ENCODE results near the gene MEI1.

The MEI1 gene

DNA sequence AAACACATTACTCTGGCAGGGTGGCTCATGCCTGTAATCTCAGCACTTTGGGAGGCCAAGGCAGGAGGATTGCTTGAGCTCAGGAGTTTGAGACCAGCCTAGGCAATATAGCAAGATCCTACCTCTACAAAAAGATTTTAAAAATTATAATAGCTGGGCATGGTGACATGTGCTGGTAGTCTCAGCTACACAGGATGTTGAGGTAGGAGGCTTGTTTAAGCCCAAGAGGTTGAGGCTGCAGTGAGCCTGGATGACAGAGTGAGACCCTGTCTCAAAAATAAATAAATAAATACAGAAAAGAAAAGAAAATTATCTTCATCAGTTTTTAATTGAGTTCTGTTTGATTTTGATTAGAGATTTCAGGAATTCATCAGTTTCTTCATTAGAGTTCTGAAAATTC is 106.3 kb downstream of the MEI1 start:
- no peak overlapping the region for H2AFZ ChIP-seq (ENCODE audit: low read depth)
- peaks cover 11% of the 10 kb centered on the region for H3K4me1 ChIP-seq (ENCODE audit: low read depth, poor library complexity, severe bottlenecking)
- no peaks in the 10 kb centered on the region for H3K36me3 ChIP-seq (ENCODE audit: insufficient read depth)
- no peak overlapping the region for H3K27ac ChIP-seq
- no peaks in the 10 kb centered on the region for H4K20me1 ChIP-seq (ENCODE audit: insufficient read depth)
- H3K4me3 ChIP-seq (IDR thresholded peaks at IDR 0.05; ENCODE audit: insufficient read depth, low read depth, low read length) = no peak overlapping the region
- no peaks in the 10 kb centered on the region for H3K27me3 ChIP-seq (ENCODE audit: insufficient read depth, low read depth)
- H3K9ac ChIP-seq = no peak overlapping the region
- peaks cover 33% of the 10 kb centered on the region; the same call in 1 of the 2 replicates for H3K79me2 ChIP-seq (ENCODE audit: insufficient read depth, low read depth)
- TF ChIP-seq, protein P1, sequence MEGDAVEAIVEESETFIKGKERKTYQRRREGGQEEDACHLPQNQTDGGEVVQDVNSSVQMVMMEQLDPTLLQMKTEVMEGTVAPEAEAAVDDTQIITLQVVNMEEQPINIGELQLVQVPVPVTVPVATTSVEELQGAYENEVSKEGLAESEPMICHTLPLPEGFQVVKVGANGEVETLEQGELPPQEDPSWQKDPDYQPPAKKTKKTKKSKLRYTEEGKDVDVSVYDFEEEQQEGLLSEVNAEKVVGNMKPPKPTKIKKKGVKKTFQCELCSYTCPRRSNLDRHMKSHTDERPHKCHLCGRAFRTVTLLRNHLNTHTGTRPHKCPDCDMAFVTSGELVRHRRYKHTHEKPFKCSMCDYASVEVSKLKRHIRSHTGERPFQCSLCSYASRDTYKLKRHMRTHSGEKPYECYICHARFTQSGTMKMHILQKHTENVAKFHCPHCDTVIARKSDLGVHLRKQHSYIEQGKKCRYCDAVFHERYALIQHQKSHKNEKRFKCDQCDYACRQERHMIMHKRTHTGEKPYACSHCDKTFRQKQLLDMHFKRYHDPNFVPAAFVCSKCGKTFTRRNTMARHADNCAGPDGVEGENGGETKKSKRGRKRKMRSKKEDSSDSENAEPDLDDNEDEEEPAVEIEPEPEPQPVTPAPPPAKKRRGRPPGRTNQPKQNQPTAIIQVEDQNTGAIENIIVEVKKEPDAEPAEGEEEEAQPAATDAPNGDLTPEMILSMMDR (conservative IDR thresholded peaks at IDR 0.05; ENCODE audit: low read depth, low read length) = no peak
- H3K4me2 ChIP-seq = no peak overlapping the region

DNA sequence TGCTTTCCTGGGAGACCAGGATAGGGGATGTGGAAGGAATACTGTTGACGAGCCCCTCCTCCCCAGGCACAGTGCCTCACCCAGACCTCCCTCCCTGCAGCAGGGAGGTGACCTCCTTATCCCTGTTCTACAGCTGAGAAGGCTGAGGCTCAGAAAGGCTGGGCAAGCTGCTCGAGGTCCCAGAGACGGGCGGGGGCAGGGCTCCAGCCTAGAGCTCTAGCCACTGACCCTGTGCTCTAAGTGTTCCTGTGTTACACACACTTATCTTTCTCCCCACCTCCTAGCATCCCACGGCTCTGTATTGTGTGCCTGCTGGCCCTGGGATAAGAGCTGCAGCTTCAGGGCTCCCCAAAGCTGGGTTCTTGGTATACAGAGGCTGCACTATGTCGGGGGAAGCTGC is 109.1 kb downstream of the MEI1 start:
- Histone ChIP-seq H4K20me1 (ENCODE audit: insufficient read depth) (no peaks in the 10 kb centered on the region), H3K9ac (no peak overlapping the region), H3K79me2 (ENCODE audit: insufficient read depth, low read depth) (peaks cover 8% of the 10 kb centered on the region; the same call in 1 of the 2 replicates), H3K27ac (no peak overlapping the region), H3K27me3 (ENCODE audit: insufficient read depth, low read depth) (no peaks in the 10 kb centered on the region), H3K36me3 (ENCODE audit: insufficient read depth) (no peaks in the 10 kb centered on the region), H2AFZ (ENCODE audit: low read depth) (no peak overlapping the region), H3K4me3 (IDR thresholded peaks at IDR 0.05; ENCODE audit: insufficient read depth, low read depth, low read length) (no peak overlapping the region), H3K4me1 (ENCODE audit: low read depth, poor library complexity, severe bottlenecking) (no peaks in the 10 kb centered on the region), H3K4me2 (no peak overlapping the region)
- TF ChIP-seq, protein P1 (conservative IDR thresholded peaks at IDR 0.05; ENCODE audit: low read depth, low read length) = no peak

DNA sequence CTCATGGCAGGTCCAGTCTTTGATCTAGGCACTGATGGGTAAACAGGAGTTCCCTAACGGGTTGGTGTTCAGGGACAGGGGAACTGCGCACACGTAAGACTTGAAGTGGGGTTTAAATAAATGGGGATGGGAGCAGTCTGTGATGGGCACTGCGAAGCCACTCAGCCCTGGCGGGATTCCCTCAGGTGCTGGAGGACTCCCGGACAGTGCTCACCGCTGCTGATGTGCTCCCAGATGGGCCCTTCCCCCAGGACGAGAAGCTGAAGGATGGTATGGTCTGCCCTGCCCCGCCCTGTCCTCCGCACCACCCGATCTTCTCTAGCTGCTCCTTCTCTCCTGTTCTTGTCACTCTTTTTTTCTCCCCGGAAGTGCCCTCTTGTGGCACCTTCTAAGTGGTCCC is 110.7 kb downstream of the MEI1 start:
- no peak overlapping the region for H2AFZ ChIP-seq (ENCODE audit: low read depth)
- no peaks in the 10 kb centered on the region for H3K4me1 ChIP-seq (ENCODE audit: low read depth, poor library complexity, severe bottlenecking)
- H3K27ac ChIP-seq = no peak overlapping the region
- TF ChIP-seq, protein P1 (conservative IDR thresholded peaks at IDR 0.05; ENCODE audit: low read depth, low read length) = no peak
- H3K79me2 ChIP-seq (ENCODE audit: insufficient read depth, low read depth) = peaks cover 7% of the 10 kb centered on the region; the same call in 1 of the 2 replicates
- no peak overlapping the region for H3K4me3 ChIP-seq (IDR thresholded peaks at IDR 0.05; ENCODE audit: insufficient read depth, low read depth, low read length)
- H3K27me3 ChIP-seq (ENCODE audit: insufficient read depth, low read depth) = no peaks in the 10 kb centered on the region
- H3K36me3 ChIP-seq (ENCODE audit: insufficient read depth) = no peaks in the 10 kb centered on the region
- H4K20me1 ChIP-seq (ENCODE audit: insufficient read depth) = no peaks in the 10 kb centered on the region
- H3K9ac ChIP-seq = no peak overlapping the region
- H3K4me2 ChIP-seq = no peak overlapping the region

DNA sequence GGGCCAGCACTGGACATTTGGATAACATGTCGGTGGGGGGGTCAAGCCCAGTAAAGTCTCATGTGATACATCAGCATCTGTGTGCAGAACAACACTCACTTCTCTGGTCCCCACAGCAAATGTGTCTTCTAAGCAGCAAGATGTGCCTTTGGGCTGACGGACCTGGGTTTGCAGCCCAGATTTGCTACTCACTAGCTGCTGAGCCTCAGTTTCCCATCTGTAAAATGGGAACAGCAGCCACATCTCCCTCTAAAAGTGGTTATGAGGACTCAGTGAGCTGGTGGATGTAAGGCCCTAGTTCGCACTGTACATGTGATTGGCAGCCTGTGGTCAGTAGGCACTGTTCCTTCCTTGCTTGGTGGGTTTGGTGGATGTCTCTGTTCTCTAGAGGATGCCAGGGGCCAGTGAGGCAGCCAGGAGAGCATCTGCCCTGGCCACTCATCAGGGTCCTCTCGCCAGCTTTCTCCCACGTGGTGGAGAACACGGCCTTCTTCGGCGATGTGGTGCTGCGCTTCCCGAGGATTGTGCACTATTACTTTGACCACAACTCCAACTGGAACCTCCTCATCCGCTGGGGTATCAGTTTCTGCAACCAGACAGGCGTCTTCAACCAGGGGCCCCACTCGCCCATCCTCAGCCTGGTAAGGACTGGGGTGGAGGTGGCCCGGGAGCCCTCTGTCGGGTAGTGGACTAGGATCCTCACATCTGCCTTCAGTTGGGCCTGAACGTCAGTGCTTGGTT is 113.7 kb downstream of the MEI1 start:
- no peaks in the 10 kb centered on the region for H4K20me1 ChIP-seq (ENCODE audit: insufficient read depth)
- no peaks in the 10 kb centered on the region for H3K4me1 ChIP-seq (ENCODE audit: low read depth, poor library complexity, severe bottlenecking)
- H3K27ac ChIP-seq = no peak overlapping the region
- no peak overlapping the region for H3K4me2 ChIP-seq
- H2AFZ ChIP-seq (ENCODE audit: low read depth) = no peak overlapping the region
- no peaks in the 10 kb centered on the region for H3K79me2 ChIP-seq (ENCODE audit: insufficient read depth, low read depth)
- H3K36me3 ChIP-seq (ENCODE audit: insufficient read depth) = no peaks in the 10 kb centered on the region
- H3K27me3 ChIP-seq (ENCODE audit: insufficient read depth, low read depth) = no peaks in the 10 kb centered on the region
- no peak overlapping the region for H3K4me3 ChIP-seq (IDR thresholded peaks at IDR 0.05; ENCODE audit: insufficient read depth, low read depth, low read length)
- H3K9ac ChIP-seq = no peak overlapping the region
- TF ChIP-seq, protein P1 (conservative IDR thresholded peaks at IDR 0.05; ENCODE audit: low read depth, low read length) = no peak

Data from KMS-11 (cell line).